HG03565 (cell line): ENCODE results near the gene CAPZA2.
"Not testable (repeated sequence)": the region's sequence is repeated elsewhere in the genome, so short reads cannot be mapped to it uniquely, and the experiment has no call there.

ENCODE experiments used
- ATAC-seq: cut with Tn5 transposase; IDR thresholded peaks from one replicate; pipeline ENCODE4 v1.9.1; 2021; ENCODE audit warnings: mild to moderate bottlenecking, moderate library complexity; ENCODE audit not compliant: unreplicated experiment

Gene CAPZA2

GRCh38 chr7:116862234-116862950, at the start of gene CAPZA2:
TSS of gene CAPZA2 (plus strand) at chr7:116862587. CDS start at chr7:116862612, 25 bp downstream.
- peak; percentile 86 for ATAC-seq

GRCh38 chr7:116812860-116813259, 49.5 kb upstream of the CAPZA2 start:
- ATAC-seq = no peak

- not testable (repeated sequence) for ATAC-seq
Observed at GRCh38 chr7:116813371-116813770, 49.0 kb upstream of the CAPZA2 start.

GRCh38 chr7:116815041-116815440, 47.3 kb upstream of the CAPZA2 start:
- no peak for ATAC-seq

GRCh38 chr7:116820149-116820548, 42.2 kb upstream of the CAPZA2 start:
- no peak for ATAC-seq

- not testable (repeated sequence) for ATAC-seq
Observed at GRCh38 chr7:116821647-116822046, 40.7 kb upstream of the CAPZA2 start.

- no peak for ATAC-seq
Observed at GRCh38 chr7:116824449-116824848, 37.9 kb upstream of the CAPZA2 start.

GRCh38 chr7:116828281-116828680, 34.1 kb upstream of the CAPZA2 start:
- ATAC-seq = no peak

GRCh38 chr7:116829041-116829440, 33.3 kb upstream of the CAPZA2 start:
- ATAC-seq = no peak

GRCh38 chr7:116829493-116829892, 32.9 kb upstream of the CAPZA2 start:
- no peak for ATAC-seq

GRCh38 chr7:116832692-116833091, 29.7 kb upstream of the CAPZA2 start:
- ATAC-seq = no peak

- ATAC-seq = no peak
Observed at GRCh38 chr7:116834815-116835504, 27.4 kb upstream of the CAPZA2 start.

GRCh38 chr7:116836048-116836447, 26.3 kb upstream of the CAPZA2 start:
- ATAC-seq = no peak

- ATAC-seq = no peak
Observed at GRCh38 chr7:116836911-116837310, 25.5 kb upstream of the CAPZA2 start.

- no peak for ATAC-seq
Observed at GRCh38 chr7:116837586-116837985, 24.8 kb upstream of the CAPZA2 start.

GRCh38 chr7:116840256-116840655, 22.1 kb upstream of the CAPZA2 start:
- ATAC-seq = no peak

- ATAC-seq = no peak
Observed at GRCh38 chr7:116842371-116842770, 20.0 kb upstream of the CAPZA2 start.

- no peak for ATAC-seq
Observed at GRCh38 chr7:116843378-116843777, 19.0 kb upstream of the CAPZA2 start.

GRCh38 chr7:116851175-116851574, 11.2 kb upstream of the CAPZA2 start:
- ATAC-seq = no peak

GRCh38 chr7:116851671-116852070, 10.7 kb upstream of the CAPZA2 start:
- no peak for ATAC-seq

- ATAC-seq = no peak
Observed at GRCh38 chr7:116854132-116854531, 8.3 kb upstream of the CAPZA2 start.

GRCh38 chr7:116857052-116857451, 5.3 kb upstream of the CAPZA2 start:
- no peak for ATAC-seq
